Osteoblast (primary cell): ENCODE results near the gene UPF3A. TPM values are rescaled to one million over a fixed set of nuclear protein-coding genes. Genes with fewer than 3 reads are reported as not detected.

ENCODE experiments used
- DNase-seq: peaks from one replicate; pipeline ENCODE4 v3.0.0; 2011; ENCODE audit warnings: low spot score, mixed read lengths; ENCODE audit not compliant: insufficient read length; ENCODE audit errors: missing footprints
- H2AFZ ChIP-seq: 2 replicates; pipeline ENCODE4 v1.6.0; 2011; ENCODE audit warnings: mild to moderate bottlenecking, low read length
- H3K27ac ChIP-seq: 2 replicates; pipeline ENCODE4 v1.5.1; 2011; ENCODE audit warnings: mild to moderate bottlenecking, low read depth, low read length, moderate library complexity
- H3K27me3 ChIP-seq: 2 replicates; pipeline ENCODE4 v1.6.0; 2012; ENCODE audit warnings: mild to moderate bottlenecking, control low read depth, inconsistent platforms, low read length, moderate library complexity; ENCODE audit not compliant: insufficient read depth
- H3K36me3 ChIP-seq: 2 replicates; pipeline ENCODE4 v1.5.1; 2011; ENCODE audit warnings: mild to moderate bottlenecking, low read length, control low read depth, moderate library complexity; ENCODE audit not compliant: insufficient read depth
- H3K4me1 ChIP-seq: 2 replicates; pipeline ENCODE4 v1.5.1; 2011; ENCODE audit warnings: mild to moderate bottlenecking, low read length, control low read depth, moderate library complexity; ENCODE audit not compliant: insufficient read depth
- H3K4me2 ChIP-seq: 2 replicates; pipeline ENCODE4 v1.6.0; 2011; ENCODE audit warnings: mild to moderate bottlenecking, low read length; ENCODE audit not compliant: insufficient read depth
- H3K4me3 ChIP-seq: fragments of 200-600 bp; sonication (generic); 3 replicates; pipeline ENCODE4 v1.5.1; 2012; ENCODE audit warnings: mild to moderate bottlenecking, low read length, inconsistent platforms; ENCODE audit not compliant: insufficient read depth
- H3K79me2 ChIP-seq: 2 replicates; pipeline ENCODE4 v1.6.0; 2012; ENCODE audit warnings: mild to moderate bottlenecking, low read length, control low read depth, inconsistent platforms; ENCODE audit not compliant: insufficient read depth
- H3K9me3 ChIP-seq: 2 replicates; pipeline ENCODE4 v1.5.1; 2011; ENCODE audit warnings: low read depth, low read length, control low read depth
- H4K20me1 ChIP-seq: 2 replicates; pipeline ENCODE4 v1.6.0; 2012; ENCODE audit warnings: mild to moderate bottlenecking, low read length, control low read depth; ENCODE audit not compliant: insufficient read depth
- total RNA-seq: library from RNA; depleted of rRNA; stranded (reverse); fragments of >200 nt; gene quantifications from 2 replicates; pipeline ENCODE4 v1.2.3, GENCODE V29; 2012
- TF ChIP-seq, protein P1 (sequence below): IDR thresholded peaks from 2 replicates; pipeline ENCODE4 v1.5.1; 2011; ENCODE audit warnings: mild to moderate bottlenecking, low read depth, low read length, moderate library complexity; ENCODE audit errors: extremely low read depth

Gene UPF3A
- total RNA-seq, 1 donor, result 25.0 TPM

DNA sequence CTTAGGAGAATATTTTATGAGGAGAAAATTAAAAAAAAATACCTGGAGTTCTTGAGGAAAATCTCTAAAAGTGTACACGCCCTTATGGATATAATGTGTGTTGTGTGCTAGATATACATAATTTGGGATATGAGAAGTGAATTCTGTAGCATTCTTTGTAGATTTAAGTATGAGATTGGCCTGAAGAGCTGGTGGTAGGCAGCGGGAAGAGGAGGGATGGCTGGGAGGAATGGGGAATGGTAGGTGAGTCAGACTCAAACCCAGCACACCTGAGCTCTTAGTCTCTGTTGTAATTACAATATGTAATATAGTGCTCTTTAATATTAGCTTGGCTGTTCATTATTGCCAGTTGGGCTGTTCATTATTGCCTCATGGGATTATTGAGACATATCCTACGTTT, 39.9 kb downstream of the UPF3A start:
- Histone ChIP-seq H3K4me3 (no peak overlapping the region), H3K4me1 (peaks cover 35% of the 10 kb centered on the region), H2AFZ (no peak overlapping the region), H3K79me2 (peaks cover 94% of the 10 kb centered on the region), H4K20me1 (peaks cover 25% of the 10 kb centered on the region), H3K9me3 (no peaks in the 10 kb centered on the region), H3K4me2 (no peak overlapping the region), H3K27ac (no peak overlapping the region), H3K27me3 (no peaks in the 10 kb centered on the region), H3K36me3 (peaks cover 58% of the 10 kb centered on the region)
- TF ChIP-seq, protein P1, sequence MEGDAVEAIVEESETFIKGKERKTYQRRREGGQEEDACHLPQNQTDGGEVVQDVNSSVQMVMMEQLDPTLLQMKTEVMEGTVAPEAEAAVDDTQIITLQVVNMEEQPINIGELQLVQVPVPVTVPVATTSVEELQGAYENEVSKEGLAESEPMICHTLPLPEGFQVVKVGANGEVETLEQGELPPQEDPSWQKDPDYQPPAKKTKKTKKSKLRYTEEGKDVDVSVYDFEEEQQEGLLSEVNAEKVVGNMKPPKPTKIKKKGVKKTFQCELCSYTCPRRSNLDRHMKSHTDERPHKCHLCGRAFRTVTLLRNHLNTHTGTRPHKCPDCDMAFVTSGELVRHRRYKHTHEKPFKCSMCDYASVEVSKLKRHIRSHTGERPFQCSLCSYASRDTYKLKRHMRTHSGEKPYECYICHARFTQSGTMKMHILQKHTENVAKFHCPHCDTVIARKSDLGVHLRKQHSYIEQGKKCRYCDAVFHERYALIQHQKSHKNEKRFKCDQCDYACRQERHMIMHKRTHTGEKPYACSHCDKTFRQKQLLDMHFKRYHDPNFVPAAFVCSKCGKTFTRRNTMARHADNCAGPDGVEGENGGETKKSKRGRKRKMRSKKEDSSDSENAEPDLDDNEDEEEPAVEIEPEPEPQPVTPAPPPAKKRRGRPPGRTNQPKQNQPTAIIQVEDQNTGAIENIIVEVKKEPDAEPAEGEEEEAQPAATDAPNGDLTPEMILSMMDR, result no peak
- no peak for DNase-seq

DNA sequence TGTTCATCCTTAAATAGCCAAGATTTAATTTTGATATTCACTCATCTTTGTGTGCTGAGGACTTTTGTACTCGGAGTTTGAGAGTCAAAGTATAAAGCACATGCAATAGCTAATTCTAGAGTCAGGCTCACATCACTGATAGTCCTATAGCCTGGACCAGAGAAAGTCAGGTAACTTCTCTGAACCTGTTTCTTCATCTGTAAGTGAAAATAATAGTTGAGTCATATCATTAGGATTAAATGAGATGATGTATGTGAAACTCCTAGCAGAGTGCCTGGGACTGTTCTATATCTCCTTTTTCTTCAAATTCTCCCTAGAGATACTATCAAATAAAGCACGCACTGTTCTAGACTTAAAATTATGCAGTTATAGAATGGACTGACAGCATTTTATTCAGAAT, 41.9 kb downstream of the UPF3A start:
- H3K4me1 ChIP-seq, result peaks cover 22% of the 10 kb centered on the region
- no peak overlapping the region for H3K27ac ChIP-seq
- no peak overlapping the region for H3K4me2 ChIP-seq
- H3K79me2 ChIP-seq, result peaks cover 76% of the 10 kb centered on the region
- TF ChIP-seq, protein P1, result no peak
- no peak overlapping the region for H3K4me3 ChIP-seq
- no peak for DNase-seq
- H3K9me3 ChIP-seq, result no peaks in the 10 kb centered on the region
- peaks cover 70% of the 10 kb centered on the region for H3K36me3 ChIP-seq
- no peaks in the 10 kb centered on the region for H3K27me3 ChIP-seq
- H2AFZ ChIP-seq, result no peak overlapping the region
- H4K20me1 ChIP-seq, result peaks cover 24% of the 10 kb centered on the region

DNA sequence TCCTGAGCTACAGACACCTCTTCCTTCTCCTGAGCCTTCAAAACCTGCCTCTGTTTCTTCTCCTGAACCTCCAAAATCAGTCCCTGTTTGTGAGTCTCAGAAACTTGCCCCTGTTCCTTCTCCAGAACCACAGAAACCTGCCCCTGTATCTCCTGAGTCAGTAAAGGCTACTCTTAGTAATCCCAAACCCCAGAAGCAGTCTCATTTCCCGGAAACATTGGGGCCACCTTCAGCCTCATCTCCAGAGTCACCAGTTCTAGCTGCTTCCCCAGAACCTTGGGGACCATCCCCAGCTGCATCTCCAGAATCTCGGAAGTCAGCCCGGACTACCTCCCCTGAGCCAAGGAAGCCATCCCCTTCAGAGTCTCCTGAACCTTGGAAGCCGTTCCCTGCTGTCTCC, 42.9 kb downstream of the UPF3A start:
- Histone ChIP-seq H3K9me3 (no peaks in the 10 kb centered on the region), H3K36me3 (peaks cover 74% of the 10 kb centered on the region), H3K4me3 (no peak overlapping the region), H3K27me3 (no peaks in the 10 kb centered on the region), H3K4me2 (no peak overlapping the region), H3K27ac (no peak overlapping the region), H4K20me1 (peaks cover 16% of the 10 kb centered on the region), H3K79me2 (peaks cover 67% of the 10 kb centered on the region), H3K4me1 (peaks cover 12% of the 10 kb centered on the region), H2AFZ (no peak overlapping the region)
- DNase-seq, result no peak
- TF ChIP-seq, protein P1, result no peak

DNA sequence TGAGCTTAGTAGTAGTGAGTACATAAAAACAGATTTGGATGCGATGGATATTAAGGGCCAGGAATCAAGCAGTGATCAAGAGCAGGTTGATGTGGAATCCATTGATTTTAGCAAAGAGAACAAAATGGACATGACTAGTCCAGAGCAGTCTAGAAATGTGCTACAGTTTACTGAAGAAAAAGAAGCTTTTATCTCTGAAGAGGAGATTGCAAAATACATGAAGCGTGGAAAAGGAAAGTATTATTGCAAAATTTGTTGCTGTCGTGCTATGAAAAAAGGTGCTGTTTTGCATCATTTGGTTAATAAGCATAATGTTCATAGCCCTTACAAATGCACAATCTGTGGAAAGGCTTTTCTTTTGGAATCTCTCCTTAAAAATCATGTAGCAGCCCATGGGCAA, 44.3 kb downstream of the UPF3A start:
- Histone ChIP-seq H3K9me3 (no peaks in the 10 kb centered on the region), H2AFZ (no peak overlapping the region), H3K4me2 (no peak overlapping the region), H3K4me1 (no peaks in the 10 kb centered on the region), H3K4me3 (no peak overlapping the region), H3K36me3 (peaks cover 70% of the 10 kb centered on the region), H4K20me1 (peaks cover 6% of the 10 kb centered on the region), H3K27me3 (no peaks in the 10 kb centered on the region), H3K27ac (no peak overlapping the region), H3K79me2 (peaks cover 55% of the 10 kb centered on the region)
- no peak for DNase-seq
- TF ChIP-seq, protein P1, result no peak
